GM15510 (cell line): Measurements from ENCODE around the gene FMOD.

Source experiments
- POLR2A ChIP-seq: IDR thresholded peaks from 3 replicates; pipeline ENCODE4 v1.6.1; 2011; ENCODE audit warnings: borderline replicate concordance; ENCODE audit not compliant: insufficient read length; ENCODE audit errors: extremely low read depth

Gene FMOD

GRCh38 chr1:203324105-203325025 lies 26.6 kb downstream of the FMOD start:
- TF ChIP-seq POLR2A = no peak

GRCh38 chr1:203323587-203323986 lies 27.3 kb downstream of the FMOD start:
- TF ChIP-seq POLR2A = no peak

- TF ChIP-seq POLR2A = no peak
Observed at GRCh38 chr1:203322500-203323179, 28.3 kb downstream of the FMOD start.

GRCh38 chr1:203321273-203322052 lies 29.5 kb downstream of the FMOD start:
- no peak for TF ChIP-seq POLR2A

GRCh38 chr1:203320591-203321272 lies 30.2 kb downstream of the FMOD start:
- TF ChIP-seq POLR2A = peak; percentile 26

GRCh38 chr1:203318229-203318517 lies 32.7 kb downstream of the FMOD start:
- TF ChIP-seq POLR2A = no peak

- TF ChIP-seq POLR2A = no peak
Observed at GRCh38 chr1:203317429-203318228, 33.3 kb downstream of the FMOD start.

- no peak for TF ChIP-seq POLR2A
Observed at GRCh38 chr1:203316626-203317093, 34.3 kb downstream of the FMOD start.

GRCh38 chr1:203311368-203312301 lies 39.3 kb downstream of the FMOD start:
- TF ChIP-seq POLR2A = no peak

- TF ChIP-seq POLR2A = no peak
Observed at GRCh38 chr1:203308923-203309331, 42.0 kb downstream of the FMOD start.

GRCh38 chr1:203308328-203308922 lies 42.5 kb downstream of the FMOD start:
- TF ChIP-seq POLR2A = peak; percentile 29

GRCh38 chr1:203307641-203308126 lies 43.2 kb downstream of the FMOD start:
- no peak for TF ChIP-seq POLR2A
